NOMO-1 treated with dmso at 0.1 percent for 144 hours (cell line): ENCODE data around the gene COL5A1.

Source experiments
- DNase-seq: peaks from one replicate; lab custom pipeline; 2025; ENCODE audit not compliant: unreplicated experiment; lab: John Stamatoyannopoulos, UW

Gene COL5A1

DNA sequence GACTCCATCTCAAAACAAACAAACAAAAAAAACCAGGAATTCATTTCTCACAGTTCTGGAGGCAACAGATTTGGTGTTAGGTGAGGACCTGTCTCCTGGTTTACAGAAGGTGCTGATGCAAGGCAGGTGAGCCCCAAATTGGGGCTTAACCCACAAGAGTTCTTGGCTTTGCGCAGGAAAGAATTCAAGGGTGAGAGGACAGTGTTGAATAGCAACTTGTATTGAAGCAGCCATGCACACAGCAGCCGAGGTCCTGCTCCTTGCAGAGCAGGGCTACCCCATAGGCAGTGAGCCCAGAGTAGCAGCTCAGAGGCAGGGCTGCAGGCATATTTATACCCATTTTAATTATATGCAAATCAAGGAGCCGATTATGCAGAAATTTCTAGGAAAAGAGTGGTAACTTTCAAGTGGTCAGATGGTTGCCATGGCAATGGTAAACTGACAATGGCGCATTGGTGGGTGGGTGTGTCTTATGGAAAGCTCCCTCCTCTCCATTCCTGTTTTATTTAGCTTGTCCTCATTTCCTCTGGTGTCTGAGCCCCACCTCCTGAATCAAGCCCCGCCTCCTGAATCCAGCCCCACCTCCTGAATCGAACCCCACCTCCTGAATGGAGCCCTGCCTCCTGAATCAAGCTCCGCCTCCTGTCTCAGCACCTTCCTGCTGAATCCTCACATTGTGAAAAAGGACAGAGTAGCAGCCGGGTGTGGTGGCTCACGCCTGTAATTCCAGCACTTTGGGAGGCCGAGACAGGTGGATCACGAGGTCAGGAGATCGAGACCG is 34.5 kb upstream of the COL5A1 start:
- DNase-seq: no peak

DNA sequence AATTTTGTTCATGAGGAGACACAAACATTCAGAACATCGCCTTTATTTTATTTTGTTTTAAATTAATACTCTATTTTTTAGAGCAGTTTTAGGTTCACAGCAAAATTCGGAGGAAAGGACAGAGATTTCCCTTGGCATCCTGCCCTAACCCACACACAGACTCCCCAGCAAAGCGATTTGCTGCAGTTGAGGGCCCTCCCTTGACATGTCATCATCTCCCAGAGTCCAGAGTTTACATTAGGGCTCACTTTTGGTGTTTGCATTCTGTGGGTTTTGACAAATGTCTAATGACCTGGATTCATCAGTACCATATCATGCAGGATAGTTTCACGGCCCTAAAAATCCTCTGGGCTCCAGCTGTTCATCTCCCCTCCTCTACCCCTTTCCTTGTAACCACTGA is 33.6 kb upstream of the COL5A1 start:
- no peak for DNase-seq

DNA sequence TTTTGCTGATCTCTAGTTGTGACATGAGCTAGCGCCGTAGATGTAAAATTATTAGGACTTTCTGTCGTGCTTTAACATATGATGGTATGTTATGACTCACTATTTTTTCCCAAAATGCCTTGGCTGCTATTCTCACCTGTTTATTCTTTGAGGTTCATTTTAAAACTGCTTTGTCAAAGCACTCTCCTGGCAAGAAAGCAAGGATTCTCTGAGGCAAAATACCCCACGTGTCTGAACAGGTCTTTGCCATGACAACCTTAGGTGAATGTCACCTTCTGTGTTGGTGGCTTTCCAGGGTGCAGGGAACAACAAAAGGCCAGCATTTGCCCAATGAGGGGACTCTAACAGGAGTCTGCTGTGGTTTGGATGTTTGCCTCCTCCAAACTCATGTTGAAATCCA is 30.6 kb upstream of the COL5A1 start:
- no peak for DNase-seq

DNA sequence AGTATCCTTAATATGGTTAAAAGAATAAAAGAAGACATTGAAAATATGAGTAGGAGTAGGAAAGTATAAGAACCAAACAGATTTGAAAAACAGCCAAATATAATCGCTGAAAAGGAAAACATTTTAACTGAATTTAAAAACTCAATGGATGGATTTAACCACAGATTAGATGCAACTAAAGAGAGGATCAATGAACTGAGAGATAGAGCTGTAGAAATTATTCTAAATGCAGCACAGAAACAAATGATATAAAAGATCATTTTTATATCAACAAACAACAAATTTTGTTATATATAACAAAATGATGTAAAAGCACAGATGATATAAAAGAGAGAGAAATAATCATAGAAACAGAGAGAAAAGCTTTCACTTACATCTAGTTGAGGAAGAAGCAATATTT is 29.3 kb upstream of the COL5A1 start:
- no peak for DNase-seq

DNA sequence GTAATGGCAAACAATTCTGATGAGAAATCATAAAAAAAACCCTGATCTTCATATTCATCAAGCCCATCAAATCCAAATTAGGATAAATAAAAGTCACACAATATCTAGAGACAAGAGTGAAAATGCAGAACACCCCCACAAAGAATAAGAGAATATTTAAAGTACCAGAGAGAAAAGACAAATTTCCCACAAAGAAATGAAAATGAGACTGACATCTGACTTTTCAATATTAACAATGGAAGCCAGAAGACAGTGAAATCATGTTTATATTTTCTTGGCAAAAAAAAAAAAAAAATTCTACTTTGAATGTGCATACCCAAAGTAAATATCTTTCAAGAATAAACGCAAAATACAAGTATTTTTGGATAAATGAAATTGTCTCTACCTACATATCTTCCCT is 28.9 kb upstream of the COL5A1 start:
- DNase-seq: no peak

DNA sequence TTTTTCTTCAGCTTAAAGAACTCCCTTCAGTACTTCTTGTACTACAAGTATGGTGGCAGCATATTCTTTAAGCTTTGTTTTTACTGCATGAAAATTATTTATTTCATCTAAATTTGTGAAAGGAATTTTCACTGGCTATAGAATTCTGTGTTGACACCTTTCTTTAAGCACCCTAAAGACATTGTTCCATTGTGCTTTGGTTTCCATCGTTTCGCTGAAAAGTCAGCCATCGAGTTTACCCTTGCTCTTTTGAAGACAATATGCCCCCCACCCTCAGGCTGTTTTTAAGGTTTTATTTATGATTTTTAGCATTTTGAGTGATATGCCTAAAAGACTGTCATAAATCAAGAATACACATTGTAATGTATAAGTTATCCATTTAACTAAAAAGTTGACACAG is 27.3 kb upstream of the COL5A1 start:
- no peak for DNase-seq

DNA sequence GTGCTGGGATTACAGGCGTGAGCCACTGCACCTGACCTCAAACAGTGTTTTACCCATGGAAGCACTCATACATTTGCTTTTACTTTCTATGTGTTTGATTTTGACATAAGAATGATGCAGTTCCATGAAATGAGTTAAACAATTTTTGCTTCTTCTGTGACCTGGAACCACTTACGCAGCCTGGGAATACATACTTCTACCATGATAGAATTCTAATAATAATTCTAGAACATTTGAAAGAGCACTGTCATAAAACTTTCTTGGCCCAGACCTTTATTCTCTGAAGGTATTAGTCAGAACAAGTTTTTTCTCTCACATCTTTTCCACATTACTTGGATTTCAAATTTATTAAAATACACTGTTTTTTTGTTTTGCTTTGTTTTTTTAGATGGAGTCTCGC is 25.3 kb upstream of the COL5A1 start:
- no peak for DNase-seq

DNA sequence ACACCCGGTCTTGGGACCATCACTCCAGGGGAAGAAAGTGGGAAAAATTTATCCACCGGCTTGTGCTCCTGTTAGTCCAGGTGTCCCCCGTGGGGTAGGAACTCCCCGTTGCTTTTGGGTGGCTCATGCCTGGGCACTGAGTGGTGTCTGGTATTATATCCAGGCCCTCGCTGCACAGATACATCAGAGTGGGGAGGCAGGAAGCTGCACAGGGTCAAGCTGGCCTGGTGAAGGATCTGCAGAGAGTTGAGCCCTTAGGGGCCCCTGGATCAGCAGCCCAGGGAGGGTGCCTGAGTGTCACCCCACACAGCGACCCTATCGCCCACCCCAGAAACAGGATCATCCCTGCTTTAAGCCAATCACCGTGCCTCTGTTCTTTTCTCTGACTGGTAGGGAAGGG is 24.4 kb upstream of the COL5A1 start:
- no peak for DNase-seq

DNA sequence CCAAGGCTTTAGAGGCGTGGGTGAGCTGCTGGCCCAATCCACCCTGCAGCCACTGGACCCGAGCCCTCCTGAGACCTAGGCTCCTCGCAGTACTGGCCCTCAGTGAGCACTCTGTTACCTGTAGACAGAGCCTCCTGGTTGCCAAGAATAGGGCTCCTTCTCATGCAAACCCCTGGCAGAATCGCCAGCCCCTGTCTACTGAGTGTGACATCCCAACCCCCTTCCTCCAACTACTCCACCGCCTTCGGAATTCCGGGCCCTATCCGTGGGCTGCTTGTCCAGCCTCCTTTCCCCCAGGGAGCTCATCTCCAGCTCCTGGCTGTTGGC is 23.8 kb upstream of the COL5A1 start:
- no peak for DNase-seq

DNA sequence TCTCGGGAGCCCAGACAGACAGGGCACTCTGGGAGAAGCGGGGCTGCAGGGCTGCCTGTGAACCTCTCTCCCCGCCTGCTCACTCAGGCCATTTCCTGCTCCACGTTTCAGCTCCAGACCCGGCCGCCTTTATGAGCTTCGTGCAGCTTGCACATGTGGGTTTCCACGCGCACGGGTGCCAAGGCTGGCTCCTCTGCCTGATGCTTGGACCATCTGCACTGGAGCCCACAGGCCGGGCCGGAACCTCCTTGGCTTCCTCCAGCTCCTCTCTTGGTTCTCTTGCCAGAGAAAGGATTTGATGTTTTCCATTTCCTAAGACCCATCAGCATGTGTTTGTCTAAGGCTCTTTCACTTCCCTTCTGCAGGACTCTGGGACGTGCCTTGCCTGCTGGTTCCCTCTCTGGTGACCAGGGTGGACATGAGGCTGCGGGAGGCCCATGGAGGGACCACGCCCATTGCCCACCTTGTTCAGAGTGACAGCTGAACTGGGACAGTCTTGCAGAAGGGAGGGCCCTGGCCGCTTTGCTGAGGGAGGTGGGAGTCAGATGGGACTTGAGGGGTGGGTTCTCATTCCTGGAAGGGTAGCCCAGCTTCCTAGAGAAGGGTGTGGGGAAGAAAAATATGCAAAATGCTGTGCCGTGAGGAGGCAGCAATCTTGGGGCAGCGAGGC is 23.3 kb upstream of the COL5A1 start:
- no peak for DNase-seq

DNA sequence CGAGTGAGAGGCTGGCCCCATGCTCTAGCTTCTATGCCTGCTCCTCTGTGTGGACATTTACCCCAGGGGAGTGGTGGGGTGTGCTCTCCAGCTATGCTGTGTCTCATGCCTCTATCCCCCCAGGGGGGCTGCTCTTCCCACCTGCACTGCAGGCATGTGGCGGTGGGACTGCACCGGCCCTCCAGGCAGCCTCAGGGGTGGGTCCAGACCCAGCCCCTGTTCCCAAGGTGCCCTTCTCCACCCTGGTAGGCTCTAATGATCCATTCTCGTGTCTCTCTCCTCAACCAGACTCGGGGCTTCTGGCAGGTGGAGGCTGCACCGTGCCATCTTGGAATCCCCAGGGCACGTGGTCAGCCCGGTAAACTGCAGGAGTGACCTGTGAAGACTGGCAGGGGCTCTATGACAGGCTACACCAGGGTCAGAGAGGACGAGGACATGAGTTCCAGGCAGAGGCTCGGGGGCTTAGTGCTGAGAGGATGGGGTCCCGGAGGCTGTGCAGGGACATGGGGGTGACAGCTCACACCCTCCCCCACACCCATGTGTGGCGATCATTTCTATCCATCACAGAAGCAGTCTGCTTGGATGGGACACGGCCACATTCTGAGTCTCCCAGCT is 22.7 kb upstream of the COL5A1 start:
- DNase-seq: no peak

DNA sequence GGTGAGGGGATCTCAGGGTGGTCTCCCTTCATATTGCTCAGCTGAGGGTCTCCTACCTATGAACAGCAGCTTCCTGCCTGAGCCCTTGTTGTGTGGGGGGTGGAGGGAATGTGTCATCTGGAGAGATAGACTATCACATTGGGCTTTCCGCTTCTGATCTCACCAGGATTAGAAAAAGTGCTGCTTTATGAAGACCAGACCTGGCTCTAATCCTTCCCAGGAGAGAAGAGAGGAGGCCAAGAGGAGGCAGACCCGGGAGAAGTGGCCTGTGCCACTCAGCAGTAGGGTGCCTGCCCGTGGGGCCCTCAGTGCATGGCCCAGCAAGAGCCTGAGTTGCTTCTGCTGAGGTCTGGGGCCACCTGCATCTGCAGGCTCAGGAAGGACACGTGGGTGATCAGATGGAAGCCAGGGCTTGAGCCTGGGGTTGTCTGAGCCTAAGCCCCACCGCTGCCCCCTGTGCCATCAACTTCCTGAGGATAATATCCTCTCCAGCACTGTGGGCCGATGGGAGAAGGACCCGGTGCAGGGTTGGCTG is 22.1 kb upstream of the COL5A1 start:
- no peak for DNase-seq

DNA sequence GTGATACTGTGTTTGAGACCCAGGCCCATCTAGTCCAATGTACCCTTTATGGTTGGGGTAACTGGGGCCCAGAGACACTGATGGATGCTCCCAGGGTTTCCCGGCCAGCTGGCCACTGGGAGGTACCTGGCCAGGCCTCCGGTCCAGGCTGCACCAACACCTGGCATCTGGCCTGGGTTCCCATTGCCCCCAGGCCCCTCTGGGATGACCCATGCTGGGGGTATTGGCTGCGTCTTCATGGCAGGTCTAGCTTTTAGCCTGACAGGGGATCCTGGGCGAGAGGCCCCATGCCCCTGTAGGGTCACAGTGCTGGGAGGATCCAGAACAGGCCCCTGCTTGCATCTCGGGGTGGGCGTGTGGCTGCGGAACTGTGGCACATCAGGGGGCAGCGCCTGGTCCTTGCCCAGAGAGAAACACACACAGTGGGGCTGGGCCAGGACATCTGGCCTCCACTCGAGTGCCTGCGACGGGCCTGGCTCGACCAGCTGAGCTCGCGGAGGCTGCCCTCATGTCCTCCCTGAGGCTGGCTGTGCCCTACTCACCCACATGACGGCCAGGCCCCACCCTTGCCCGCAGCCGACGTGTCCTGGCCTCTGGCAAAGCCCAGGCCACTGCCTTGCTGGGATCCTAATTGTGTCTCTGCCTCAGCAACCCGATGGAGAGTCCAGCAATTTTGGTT is 21.5 kb upstream of the COL5A1 start:
- DNase-seq: no peak

DNA sequence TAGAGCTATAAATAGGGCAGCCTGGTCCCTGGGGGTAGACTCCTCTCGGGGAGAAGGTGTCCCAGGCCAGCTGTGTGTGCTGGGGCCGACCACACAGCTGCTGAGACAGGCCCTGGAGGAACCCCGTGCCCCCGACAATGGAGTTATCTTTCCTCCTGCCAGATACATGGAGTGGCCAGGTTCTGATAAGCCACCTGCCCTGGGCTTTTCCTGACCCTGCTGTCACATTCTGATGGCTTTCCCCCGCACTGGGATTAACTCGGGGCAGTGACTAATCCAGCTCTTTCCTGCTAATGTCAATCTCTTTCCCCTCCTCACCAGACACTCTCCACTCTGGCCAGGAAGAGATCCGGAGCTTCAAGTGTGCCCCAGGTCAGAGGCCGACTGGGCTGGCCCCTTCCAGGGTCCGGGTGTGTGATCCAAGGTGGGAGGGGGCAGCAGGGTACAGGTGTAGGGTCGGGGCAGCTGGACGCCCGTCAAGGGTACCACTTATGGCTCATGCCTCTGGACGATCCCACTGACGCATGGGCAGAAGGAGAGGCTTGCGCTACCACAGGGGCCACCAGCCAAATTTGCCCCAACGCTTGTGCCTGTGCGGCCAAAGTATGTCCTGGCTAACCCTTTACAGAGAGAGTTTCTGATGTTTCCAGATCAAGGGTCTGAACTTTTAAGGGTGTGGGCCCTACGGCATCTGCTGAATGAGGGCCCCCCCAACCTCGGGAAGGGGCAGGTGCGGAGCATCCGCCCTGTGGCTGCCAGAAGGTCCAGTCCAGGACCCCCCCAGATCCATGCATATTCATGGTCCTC is 20.6 kb upstream of the COL5A1 start:
- DNase-seq: no peak

DNA sequence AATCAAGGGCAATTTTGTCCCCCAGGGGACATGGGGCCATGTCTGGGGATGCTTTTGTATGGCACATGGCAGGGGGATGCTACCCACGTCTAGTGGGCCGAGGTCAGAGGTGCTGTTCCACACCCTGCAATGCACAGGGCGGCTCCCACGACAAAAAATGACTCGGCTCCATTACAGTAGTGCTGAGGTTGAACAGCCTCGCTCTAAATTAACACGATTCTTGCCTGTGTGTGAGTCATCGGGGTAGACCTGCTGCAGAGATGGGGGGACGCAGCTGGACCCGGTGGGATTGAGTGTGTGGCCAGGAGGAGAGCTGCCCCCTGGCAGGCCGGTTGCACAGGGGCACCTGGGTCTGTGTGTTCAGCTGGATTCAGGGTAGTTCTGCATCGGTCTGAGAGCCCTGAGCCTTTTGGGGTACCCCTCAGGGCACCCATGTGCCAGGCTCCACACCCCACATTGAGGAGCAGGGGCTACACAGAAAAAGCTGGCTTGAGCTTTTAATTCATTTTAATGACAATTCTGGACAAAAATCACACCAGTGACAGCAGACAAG is 20.0 kb upstream of the COL5A1 start:
- no peak for DNase-seq

DNA sequence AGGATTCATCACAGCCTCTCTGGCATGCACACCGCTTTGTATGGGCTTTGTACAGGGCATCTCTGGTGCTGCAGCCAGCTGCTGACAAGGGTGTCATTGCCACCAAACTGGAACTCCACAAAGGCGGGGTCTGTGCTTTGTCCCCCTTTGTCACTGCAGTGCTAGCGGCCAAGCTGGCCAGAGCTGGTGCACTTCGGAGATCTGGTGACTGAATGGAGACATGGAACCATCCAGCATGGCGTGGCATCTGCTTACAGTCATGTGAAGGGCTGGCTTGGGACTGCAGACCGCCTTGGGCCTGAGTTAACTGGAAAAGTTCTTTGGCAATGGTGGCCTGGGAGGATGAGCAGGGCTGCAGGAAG is 18.7 kb upstream of the COL5A1 start:
- DNase-seq: no peak

DNA sequence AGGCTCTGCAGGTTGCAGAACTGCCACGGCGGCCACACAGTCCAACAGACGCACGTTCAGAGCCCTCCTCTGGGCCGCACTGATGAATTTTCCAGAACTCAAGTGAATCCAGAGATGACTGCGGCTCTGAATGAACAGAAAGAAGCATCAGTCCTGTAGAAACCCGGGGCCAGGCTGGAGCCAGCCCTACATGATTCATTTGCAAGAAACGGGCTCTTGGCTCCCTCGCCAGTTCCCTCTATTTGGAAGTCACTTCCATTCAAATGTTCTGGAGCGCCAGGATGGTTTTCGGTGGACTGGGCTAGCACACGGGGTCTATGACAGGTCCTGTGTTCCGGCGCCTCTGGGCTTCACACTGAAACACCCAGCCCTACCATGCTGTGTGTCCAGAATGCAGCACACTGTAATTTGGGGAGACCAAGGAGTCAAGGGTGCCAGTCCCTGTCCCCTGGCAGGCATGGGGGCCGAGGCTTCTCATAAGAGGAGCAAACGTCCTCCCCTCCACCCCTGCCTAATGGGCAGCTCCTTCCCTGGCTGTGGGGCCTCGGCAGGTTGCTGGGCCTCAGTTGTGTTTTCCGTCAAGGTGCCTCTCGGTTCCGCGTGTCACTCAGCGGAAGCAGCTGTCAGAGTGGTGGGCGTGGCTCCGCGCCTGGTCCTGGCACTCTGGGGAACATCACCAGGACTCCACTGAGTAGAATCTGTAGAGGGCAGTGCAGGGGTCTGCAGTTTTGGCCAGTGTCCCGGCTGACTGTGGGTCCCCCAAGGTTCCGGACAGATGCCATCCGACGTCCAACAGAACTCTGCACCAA is 18.1 kb upstream of the COL5A1 start:
- DNase-seq: no peak

DNA sequence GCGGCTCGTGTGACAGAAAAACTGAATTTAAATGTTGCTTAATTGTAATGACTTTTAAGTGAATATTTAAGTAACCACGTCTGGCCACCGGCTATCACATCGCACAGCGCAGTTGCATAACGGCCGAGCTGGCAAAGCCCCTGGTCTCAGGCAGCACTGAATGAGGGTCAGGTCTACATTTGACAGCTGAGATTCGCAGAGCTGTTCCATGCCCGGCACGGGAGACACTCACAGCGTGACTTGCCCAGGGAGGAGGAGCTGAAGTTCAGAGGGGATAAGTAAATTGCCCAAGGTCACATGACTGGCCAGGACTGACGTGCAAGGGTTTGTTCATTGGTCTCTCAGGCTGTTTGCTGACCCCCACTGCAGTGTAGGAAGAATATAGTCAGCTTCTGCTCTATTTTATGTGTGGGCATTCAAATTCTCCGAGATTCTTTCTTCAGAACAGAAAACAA is 17.4 kb upstream of the COL5A1 start:
- DNase-seq: no peak

DNA sequence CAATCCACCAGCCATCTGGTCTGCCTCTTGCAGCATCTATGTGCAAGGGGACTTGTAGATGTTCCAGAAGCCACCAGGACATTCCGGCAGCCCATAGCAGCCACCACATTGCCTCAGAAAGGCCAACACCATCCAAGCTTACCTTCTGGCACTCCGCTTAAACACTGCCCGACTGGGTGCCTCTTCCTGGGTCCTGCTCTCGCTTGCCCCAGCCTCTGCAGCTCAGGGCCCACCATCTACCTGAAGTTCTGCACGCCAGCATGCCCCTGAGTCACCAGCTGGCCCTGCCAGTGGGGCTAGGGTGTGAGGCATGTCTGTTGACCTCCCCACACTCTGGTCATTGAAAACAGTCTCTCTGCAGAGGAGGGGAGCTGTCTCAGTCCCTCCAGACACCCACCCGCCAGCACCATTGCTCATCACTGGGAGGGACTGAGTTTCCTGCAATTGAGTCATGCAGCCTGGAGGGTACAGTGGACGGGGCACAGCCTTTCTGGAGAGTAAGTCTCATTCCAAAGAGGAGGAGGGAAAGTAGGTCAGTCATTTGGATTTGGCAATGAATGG is 16.9 kb upstream of the COL5A1 start:
- DNase-seq: no peak
